Activated B cell treated with CpG ODN at 0.5 μM for 24 hours (primary cell): ENCODE results near the gene CBFA2T2. TPM values are rescaled to one million over a fixed set of nuclear protein-coding genes. Genes with fewer than 3 reads are reported as not detected.

Experiments
- ATAC-seq: fragments of 200-7000 bp; cut with Tn5 transposase; one replicate; pipeline ENCODE4 v1.10.0; 2021; ENCODE audit warnings: low read depth, mild to moderate bottlenecking, moderate library complexity
- CTCF ChIA-PET: fragments of 350-600 bp; sonication (Branson Sonifier 250); formaldehyde crosslinking; loops from one replicate; lab custom pipeline; 2021; ENCODE audit warnings: antibody characterized with exemption; lab: Charles Lee
- POLR2A ChIA-PET: fragments of 350-600 bp; sonication (Branson Sonifier 250); formaldehyde crosslinking; loops from one replicate; lab custom pipeline; 2021; ENCODE audit warnings: antibody characterized with exemption; lab: Charles Lee
- DNase-seq: peaks from one replicate; pipeline ENCODE4 v3.0.0; 2022
- H3K27ac Mint-ChIP-seq: one replicate; pipeline ENCODE4 v1.8.0; 2020; ENCODE audit warnings: mixed read lengths
- H3K27me3 Mint-ChIP-seq: one replicate; pipeline ENCODE4 v1.8.0; 2021; ENCODE audit warnings: mixed read lengths
- H3K36me3 Mint-ChIP-seq: one replicate; pipeline ENCODE4 v1.8.0; 2021; ENCODE audit warnings: low read depth, mixed read lengths
- H3K4me1 Mint-ChIP-seq: one replicate; pipeline ENCODE4 v1.8.0; 2021; ENCODE audit warnings: mixed read lengths
- H3K4me3 Mint-ChIP-seq: one replicate; pipeline ENCODE4 v1.8.0; 2020; ENCODE audit warnings: mild to moderate bottlenecking, mixed read lengths
- H3K9me3 Mint-ChIP-seq: one replicate; pipeline ENCODE4 v1.8.0; 2020; ENCODE audit warnings: mixed read lengths
- intact Hi-C: fragments of 100-400 bp; cut with micrococcal nuclease; formaldehyde crosslinking; loops from one replicate; pipeline ENCODE4 v1.15.1; 2024
- total RNA-seq: library from RNA; stranded (reverse); gene quantifications from 2 replicates; pipeline ENCODE4 v1.2.3, GENCODE V29; 2022
- TF ChIP-seq, protein P1 (sequence below): fragments of 200-600 bp; IDR thresholded peaks from one replicate; pipeline ENCODE4 v1.8.0; 2022; ENCODE audit warnings: antibody characterized with exemption, mild to moderate bottlenecking

Gene CBFA2T2
- total RNA-seq, 1 donor from 2014 or later: 15.8 TPM

DNA sequence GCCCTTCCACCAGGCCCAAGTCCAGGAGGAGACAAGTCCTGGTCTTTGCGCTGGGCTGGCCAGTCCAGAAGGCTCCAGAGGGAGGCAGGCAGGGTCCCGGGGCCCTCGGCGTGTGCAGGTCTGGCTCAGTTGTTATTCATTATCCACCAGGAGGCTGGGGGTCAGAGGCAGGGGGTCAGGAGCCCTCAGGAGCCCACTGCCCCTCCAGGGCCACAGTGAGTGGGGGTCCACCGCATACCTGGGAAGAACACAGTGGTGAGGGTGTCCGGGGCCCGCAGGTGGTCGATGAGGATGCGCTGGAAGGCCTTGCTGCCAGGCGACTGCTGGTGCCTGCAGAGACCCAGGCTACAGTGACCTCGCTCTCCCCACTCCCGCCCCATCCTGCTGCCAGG is 167.8 kb downstream of the CBFA2T2 start:
- POLR2A ChIA-PET: interaction anchor here (0.6 to 1.2 kb wide), 2 partner anchors 75 to 168 kb away, joined by 3 to 7 read pairs; partner anchors contain the start of gene CBFA2T2
- CTCF ChIA-PET: no interaction called here
- DNase-seq (no peak), ATAC-seq (no peak)
- H3K4me1 Mint-ChIP-seq: peaks cover 10% of the 10 kb centered on the region
- TF ChIP-seq, protein P1, sequence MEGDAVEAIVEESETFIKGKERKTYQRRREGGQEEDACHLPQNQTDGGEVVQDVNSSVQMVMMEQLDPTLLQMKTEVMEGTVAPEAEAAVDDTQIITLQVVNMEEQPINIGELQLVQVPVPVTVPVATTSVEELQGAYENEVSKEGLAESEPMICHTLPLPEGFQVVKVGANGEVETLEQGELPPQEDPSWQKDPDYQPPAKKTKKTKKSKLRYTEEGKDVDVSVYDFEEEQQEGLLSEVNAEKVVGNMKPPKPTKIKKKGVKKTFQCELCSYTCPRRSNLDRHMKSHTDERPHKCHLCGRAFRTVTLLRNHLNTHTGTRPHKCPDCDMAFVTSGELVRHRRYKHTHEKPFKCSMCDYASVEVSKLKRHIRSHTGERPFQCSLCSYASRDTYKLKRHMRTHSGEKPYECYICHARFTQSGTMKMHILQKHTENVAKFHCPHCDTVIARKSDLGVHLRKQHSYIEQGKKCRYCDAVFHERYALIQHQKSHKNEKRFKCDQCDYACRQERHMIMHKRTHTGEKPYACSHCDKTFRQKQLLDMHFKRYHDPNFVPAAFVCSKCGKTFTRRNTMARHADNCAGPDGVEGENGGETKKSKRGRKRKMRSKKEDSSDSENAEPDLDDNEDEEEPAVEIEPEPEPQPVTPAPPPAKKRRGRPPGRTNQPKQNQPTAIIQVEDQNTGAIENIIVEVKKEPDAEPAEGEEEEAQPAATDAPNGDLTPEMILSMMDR: no peak
- H3K9me3 Mint-ChIP-seq: no peaks in the 10 kb centered on the region
- no peak overlapping the region for H3K4me3 Mint-ChIP-seq
- no peaks in the 10 kb centered on the region for H3K36me3 Mint-ChIP-seq
- H3K27ac Mint-ChIP-seq: no peak overlapping the region
- intact Hi-C loops: no loop called here
- no peaks in the 10 kb centered on the region for H3K27me3 Mint-ChIP-seq

DNA sequence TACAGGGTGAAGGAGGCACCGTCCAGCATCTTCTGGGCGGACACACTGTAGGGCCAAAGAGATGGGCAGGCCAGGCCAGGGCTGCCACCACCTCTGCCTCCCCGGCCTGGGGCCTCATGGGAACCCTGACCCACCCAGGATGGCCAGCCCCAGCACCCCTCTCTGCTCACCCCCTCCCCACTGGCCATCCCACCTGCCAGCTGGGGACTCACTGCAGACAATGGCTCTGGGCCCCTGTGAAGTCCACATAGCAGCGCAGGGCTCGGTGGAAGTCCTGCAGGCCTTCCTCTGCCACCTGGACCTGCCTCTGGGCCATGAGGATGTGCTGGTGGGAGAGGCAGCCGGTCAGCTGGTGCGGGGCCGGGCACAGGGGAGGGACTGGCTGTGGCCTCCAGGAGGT is 168.6 kb downstream of the CBFA2T2 start:
- Mint-ChIP-seq H3K9me3 (no peaks in the 10 kb centered on the region), H3K36me3 (no peaks in the 10 kb centered on the region), H3K4me1 (peaks cover 5% of the 10 kb centered on the region), H3K27ac (no peak overlapping the region), H3K4me3 (no peak overlapping the region), H3K27me3 (no peaks in the 10 kb centered on the region)
- no peak for DNase-seq
- ChIA-PET CTCF (no interaction called here), POLR2A (no interaction called here)
- no peak for ATAC-seq
- TF ChIP-seq, protein P1: no peak
- intact Hi-C loops: no loop called here

DNA sequence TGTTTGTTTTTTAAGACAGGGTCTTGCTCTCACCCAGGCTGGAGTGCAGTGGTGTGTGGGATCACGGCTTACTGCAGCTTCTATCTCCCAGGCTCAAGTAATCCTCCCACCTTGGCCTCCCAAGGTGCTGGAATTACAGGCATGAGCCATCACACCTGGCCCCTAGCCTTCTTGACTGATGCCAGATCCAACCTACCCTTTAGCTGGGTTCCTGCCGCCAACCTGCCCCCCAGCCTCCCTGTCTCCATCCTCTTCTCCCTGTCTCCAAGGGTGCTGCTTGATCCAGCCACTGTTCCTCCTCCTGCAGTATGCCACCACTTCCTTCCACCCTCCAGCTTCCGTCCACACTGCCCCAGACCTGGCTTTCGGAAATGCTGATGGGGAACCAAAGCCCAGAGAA is 169.0 kb downstream of the CBFA2T2 start:
- DNase-seq (no peak), ATAC-seq (no peak)
- no peak overlapping the region for H3K4me3 Mint-ChIP-seq
- H3K36me3 Mint-ChIP-seq: no peaks in the 10 kb centered on the region
- ChIA-PET CTCF (no interaction called here), POLR2A (no interaction called here)
- H3K27ac Mint-ChIP-seq: no peak overlapping the region
- H3K4me1 Mint-ChIP-seq: peaks cover 6% of the 10 kb centered on the region
- H3K9me3 Mint-ChIP-seq: no peaks in the 10 kb centered on the region
- intact Hi-C loops: no loop called here
- no peaks in the 10 kb centered on the region for H3K27me3 Mint-ChIP-seq
- TF ChIP-seq, protein P1: no peak

DNA sequence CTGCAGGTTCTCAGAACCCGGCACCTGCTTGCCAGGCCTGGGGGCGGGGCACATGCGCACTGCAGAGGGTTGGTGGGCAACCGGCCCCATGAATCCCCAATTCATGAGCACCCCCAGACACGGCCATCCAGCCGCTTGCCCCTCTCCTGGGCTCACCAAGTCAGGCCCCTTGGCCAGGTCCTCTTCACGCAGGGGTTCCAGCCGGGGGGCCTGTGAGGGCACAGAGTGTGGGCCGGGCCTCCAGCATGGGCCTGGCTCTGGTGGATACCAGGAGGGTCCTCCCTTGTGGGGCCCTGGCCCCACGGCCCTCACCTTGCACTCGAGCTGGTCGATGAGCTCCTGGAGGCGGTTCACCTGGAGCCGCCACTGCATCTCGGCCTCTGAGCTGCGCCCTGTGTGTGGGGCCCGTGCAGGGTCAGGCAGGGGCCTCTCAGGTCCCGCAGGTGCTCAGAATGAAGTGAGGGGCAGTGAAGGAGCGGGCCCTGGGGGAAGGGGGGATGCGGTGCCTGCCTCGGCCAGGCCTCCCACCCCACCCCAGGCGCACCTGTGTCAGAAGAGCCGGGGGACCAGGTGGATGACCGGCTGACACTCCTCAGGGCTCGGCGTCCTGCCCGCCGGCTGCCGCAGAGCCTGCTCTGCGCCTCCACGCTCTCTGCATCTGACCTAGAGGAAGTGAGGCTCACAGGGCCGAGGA is 169.6 kb downstream of the CBFA2T2 start:
- H3K27ac Mint-ChIP-seq: no peak overlapping the region
- ChIA-PET POLR2A (no interaction called here), CTCF (no interaction called here)
- no peak for DNase-seq
- intact Hi-C loops: no loop called here
- H3K36me3 Mint-ChIP-seq: no peaks in the 10 kb centered on the region
- no peaks in the 10 kb centered on the region for H3K27me3 Mint-ChIP-seq
- TF ChIP-seq, protein P1: no peak
- no peak overlapping the region for H3K4me3 Mint-ChIP-seq
- no peak for ATAC-seq
- peaks cover 11% of the 10 kb centered on the region for H3K4me1 Mint-ChIP-seq
- no peaks in the 10 kb centered on the region for H3K9me3 Mint-ChIP-seq

DNA sequence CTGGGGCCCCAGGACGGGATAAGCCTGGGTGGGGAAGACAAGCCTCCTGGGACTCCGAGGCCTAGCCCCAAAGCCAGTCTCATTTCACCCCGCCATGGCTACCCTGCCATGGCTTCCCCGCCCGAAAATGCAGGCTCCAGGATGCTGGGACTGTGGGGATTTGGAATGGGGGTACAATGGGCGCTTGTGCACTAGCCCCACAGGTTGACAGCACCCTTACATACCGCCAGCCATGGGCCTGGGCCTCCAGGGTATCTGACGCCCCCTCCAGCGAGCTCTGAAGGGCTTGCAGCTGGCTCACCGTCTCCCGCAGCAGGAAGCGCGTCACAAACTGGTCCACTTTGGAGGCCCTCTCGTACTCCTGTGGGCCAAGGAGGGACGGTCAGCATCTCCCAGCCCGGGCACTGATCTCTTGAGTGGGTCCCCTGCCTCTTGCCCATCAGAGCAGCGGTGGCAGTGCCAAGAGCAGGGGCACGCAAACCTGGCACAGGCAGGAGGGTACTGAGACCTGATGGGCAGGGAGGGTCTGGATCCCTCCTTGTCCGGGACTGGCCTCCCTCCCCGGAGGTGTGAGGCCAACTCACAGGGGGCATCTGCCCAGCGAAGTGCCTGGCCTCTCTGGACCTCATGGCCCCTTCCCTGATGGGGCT is 170.3 kb downstream of the CBFA2T2 start:
- DNase-seq: no peak
- intact Hi-C loops: no loop called here
- CTCF ChIA-PET: no interaction called here
- POLR2A ChIA-PET: interaction anchor here (0.6 to 1.0 kb wide), 2 partner anchors 9 to 113 kb away, joined by 3 to 4 read pairs; no protein-coding TSS in a partner anchor
- ATAC-seq: no peak
- Mint-ChIP-seq H3K27ac (no peak overlapping the region), H3K4me3 (no peak overlapping the region), H3K9me3 (no peaks in the 10 kb centered on the region), H3K4me1 (peaks cover 17% of the 10 kb centered on the region), H3K36me3 (no peaks in the 10 kb centered on the region), H3K27me3 (no peaks in the 10 kb centered on the region)
- TF ChIP-seq, protein P1: no peak
